PC-9 (cell line): ENCODE results near the gene APIP.

ENCODE experiments used
- CTCF ChIP-seq: fragments of 200-600 bp; sonication (generic); conservative IDR thresholded peaks from 2 replicates; pipeline ENCODE4 v1.6.1; 2017; ENCODE audit warnings: mixed run types, antibody characterized with exemption, mild to moderate bottlenecking, moderate library complexity
- EZH2 ChIP-seq: fragments of 200-600 bp; sonication (generic); IDR thresholded peaks from 2 replicates; pipeline ENCODE4 v1.8.0; 2017; ENCODE audit warnings: antibody characterized with exemption, low read depth

GRCh38 chr11:34844463-34845112, 71.6 kb downstream of the APIP start:
- no peak for TF ChIP-seq CTCF
- TF ChIP-seq EZH2: no peak
